ENCODE data around the gene PTH2R.
"Not testable (repeated sequence)": the region's sequence is repeated elsewhere in the genome, so short reads cannot be mapped to it uniquely, and the experiment has no call there.

DNA sequence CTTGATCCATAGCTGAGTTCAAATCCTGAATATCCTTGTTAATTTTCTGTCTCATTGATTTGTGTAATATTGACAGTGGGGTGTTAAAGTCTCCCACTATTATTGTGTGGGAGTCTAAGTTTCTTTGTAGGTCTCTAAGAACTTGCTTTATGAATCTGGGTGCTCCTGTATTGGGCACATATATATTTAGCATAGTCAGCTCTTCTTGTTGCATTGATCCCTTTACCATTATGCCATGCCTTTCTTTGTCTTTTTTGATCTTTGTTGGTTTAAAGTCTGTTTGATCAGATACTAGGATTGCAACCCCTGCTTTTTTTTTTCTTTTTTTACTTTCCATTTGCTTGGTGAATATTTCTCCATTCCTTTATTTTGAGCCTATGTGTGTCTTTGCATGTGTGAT is 116.5 kb downstream of the PTH2R start:
- TF ChIP-seq, protein P1, sequence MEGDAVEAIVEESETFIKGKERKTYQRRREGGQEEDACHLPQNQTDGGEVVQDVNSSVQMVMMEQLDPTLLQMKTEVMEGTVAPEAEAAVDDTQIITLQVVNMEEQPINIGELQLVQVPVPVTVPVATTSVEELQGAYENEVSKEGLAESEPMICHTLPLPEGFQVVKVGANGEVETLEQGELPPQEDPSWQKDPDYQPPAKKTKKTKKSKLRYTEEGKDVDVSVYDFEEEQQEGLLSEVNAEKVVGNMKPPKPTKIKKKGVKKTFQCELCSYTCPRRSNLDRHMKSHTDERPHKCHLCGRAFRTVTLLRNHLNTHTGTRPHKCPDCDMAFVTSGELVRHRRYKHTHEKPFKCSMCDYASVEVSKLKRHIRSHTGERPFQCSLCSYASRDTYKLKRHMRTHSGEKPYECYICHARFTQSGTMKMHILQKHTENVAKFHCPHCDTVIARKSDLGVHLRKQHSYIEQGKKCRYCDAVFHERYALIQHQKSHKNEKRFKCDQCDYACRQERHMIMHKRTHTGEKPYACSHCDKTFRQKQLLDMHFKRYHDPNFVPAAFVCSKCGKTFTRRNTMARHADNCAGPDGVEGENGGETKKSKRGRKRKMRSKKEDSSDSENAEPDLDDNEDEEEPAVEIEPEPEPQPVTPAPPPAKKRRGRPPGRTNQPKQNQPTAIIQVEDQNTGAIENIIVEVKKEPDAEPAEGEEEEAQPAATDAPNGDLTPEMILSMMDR (IDR thresholded peaks at IDR 0.05), result not testable (repeated sequence)
- TF ChIP-seq, protein P2, sequence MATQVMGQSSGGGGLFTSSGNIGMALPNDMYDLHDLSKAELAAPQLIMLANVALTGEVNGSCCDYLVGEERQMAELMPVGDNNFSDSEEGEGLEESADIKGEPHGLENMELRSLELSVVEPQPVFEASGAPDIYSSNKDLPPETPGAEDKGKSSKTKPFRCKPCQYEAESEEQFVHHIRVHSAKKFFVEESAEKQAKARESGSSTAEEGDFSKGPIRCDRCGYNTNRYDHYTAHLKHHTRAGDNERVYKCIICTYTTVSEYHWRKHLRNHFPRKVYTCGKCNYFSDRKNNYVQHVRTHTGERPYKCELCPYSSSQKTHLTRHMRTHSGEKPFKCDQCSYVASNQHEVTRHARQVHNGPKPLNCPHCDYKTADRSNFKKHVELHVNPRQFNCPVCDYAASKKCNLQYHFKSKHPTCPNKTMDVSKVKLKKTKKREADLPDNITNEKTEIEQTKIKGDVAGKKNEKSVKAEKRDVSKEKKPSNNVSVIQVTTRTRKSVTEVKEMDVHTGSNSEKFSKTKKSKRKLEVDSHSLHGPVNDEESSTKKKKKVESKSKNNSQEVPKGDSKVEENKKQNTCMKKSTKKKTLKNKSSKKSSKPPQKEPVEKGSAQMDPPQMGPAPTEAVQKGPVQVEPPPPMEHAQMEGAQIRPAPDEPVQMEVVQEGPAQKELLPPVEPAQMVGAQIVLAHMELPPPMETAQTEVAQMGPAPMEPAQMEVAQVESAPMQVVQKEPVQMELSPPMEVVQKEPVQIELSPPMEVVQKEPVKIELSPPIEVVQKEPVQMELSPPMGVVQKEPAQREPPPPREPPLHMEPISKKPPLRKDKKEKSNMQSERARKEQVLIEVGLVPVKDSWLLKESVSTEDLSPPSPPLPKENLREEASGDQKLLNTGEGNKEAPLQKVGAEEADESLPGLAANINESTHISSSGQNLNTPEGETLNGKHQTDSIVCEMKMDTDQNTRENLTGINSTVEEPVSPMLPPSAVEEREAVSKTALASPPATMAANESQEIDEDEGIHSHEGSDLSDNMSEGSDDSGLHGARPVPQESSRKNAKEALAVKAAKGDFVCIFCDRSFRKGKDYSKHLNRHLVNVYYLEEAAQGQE (IDR thresholded peaks at IDR 0.05; ENCODE audit: insufficient read depth in 1 of 2, low read depth in 2 of 2, low read length in 1 of 2), result not testable (repeated sequence)

Measured in Panc1 (cell line).